ENCODE results near the gene TAF15. TPM values are rescaled to one million over a fixed set of nuclear protein-coding genes. Genes with fewer than 3 reads are reported as not detected.

Gene TAF15
- total and polyA plus RNA-seq, 10 of the 15 experiments (the other 5 are each of a cell fraction or from before 2014, with no cell fraction given): 9.5 to 259 (median 40.4) TPM

DNA sequence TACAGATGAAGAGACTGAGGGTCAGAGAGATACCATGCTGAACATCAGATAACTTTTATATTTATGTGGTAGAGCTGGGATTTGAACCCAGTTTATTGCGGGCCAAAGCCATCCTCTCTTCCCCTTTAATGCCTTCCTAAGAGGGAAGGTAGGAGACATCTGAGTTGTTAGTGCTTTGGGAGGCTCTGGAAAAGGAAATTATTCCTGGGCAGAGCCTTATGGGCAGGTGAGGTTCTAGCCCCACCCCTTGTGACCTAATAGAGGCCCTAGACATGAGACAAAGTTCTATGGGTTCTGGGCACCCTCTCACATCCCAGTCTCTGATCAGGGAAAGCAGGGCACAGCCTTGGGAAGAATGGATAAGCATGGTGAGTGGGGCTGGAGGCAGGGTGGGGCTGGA is 48.7 kb upstream of the TAF15 start, which contains the start of gene C17orf50:
Gene C17orf50 (plus strand): TSS at position 301 of the 400 bp plus-strand sequence. CDS start 55 bp downstream, at position 356.
- TF ChIP-seq SP1 (IDR thresholded peaks at IDR 0.05; ENCODE audit: low read depth, low read length) (no peak), SIX5 (IDR thresholded peaks at IDR 0.05; ENCODE audit: low read depth, low read length, severe bottlenecking) (no peak), HDGF (IDR thresholded peaks at IDR 0.05) (no peak), KAT2A (conservative IDR thresholded peaks at IDR 0.05; ENCODE audit: control insufficient read depth, low read depth, low read length) (no peak), ZSCAN29 (IDR thresholded peaks at IDR 0.05) (no peak), SMARCA5 (IDR thresholded peaks at IDR 0.05) (no peak), ZNF274 (IDR thresholded peaks at IDR 0.05; ENCODE audit: insufficient read depth, insufficient read length) (no peak), ZNF24 (IDR thresholded peaks at IDR 0.05) (no peak), MXI1 (IDR thresholded peaks at IDR 0.05; ENCODE audit: low read depth, low read length) (no peak), DPF2 (IDR thresholded peaks at IDR 0.05) (no peak), RBBP5 (conservative IDR thresholded peaks at IDR 0.05) (no peak), YBX1 (IDR thresholded peaks at IDR 0.05) (no peak), RAD51 (IDR thresholded peaks at IDR 0.05) (no peak), NR2C2 (IDR thresholded peaks at IDR 0.05; ENCODE audit: borderline replicate concordance, control insufficient read depth, insufficient read length, low read depth) (no peak), NR2C1 (IDR thresholded peaks at IDR 0.05) (no peak), JUND (IDR thresholded peaks at IDR 0.05; ENCODE audit: low read depth, low read length) (no peak)
- TF ChIP-seq, protein P1, sequence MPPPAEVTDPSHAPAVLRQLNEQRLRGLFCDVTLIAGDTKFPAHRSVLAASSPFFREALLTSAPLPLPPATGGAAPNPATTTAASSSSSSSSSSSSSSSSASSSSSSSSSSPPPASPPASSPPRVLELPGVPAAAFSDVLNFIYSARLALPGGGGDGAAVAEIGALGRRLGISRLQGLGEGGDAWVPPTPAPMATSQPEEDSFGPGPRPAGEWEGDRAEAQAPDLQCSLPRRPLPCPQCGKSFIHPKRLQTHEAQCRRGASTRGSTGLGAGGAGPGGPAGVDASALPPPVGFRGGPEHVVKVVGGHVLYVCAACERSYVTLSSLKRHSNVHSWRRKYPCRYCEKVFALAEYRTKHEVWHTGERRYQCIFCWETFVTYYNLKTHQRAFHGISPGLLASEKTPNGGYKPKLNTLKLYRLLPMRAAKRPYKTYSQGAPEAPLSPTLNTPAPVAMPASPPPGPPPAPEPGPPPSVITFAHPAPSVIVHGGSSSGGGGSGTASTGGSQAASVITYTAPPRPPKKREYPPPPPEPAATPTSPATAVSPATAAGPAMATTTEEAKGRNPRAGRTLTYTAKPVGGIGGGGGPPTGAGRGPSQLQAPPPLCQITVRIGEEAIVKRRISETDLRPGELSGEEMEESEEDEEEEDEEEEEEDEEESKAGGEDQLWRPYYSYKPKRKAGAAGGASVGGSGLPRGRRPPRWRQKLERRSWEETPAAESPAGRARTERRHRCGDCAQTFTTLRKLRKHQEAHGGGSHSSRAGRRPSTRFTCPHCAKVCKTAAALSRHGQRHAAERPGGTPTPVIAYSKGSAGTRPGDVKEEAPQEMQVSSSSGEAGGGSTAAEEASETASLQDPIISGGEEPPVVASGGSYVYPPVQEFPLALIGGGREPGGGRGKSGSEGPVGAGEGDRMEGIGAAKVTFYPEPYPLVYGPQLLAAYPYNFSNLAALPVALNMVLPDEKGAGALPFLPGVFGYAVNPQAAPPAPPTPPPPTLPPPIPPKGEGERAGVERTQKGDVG (CRISPR knock-in tag; IDR thresholded peaks at IDR 0.05): no peak
- TF ChIP-seq, protein P2, sequence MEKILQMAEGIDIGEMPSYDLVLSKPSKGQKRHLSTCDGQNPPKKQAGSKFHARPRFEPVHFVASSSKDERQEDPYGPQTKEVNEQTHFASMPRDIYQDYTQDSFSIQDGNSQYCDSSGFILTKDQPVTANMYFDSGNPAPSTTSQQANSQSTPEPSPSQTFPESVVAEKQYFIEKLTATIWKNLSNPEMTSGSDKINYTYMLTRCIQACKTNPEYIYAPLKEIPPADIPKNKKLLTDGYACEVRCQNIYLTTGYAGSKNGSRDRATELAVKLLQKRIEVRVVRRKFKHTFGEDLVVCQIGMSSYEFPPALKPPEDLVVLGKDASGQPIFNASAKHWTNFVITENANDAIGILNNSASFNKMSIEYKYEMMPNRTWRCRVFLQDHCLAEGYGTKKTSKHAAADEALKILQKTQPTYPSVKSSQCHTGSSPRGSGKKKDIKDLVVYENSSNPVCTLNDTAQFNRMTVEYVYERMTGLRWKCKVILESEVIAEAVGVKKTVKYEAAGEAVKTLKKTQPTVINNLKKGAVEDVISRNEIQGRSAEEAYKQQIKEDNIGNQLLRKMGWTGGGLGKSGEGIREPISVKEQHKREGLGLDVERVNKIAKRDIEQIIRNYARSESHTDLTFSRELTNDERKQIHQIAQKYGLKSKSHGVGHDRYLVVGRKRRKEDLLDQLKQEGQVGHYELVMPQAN (conservative IDR thresholded peaks at IDR 0.05): no peak
- TF ChIP-seq, protein P3, sequence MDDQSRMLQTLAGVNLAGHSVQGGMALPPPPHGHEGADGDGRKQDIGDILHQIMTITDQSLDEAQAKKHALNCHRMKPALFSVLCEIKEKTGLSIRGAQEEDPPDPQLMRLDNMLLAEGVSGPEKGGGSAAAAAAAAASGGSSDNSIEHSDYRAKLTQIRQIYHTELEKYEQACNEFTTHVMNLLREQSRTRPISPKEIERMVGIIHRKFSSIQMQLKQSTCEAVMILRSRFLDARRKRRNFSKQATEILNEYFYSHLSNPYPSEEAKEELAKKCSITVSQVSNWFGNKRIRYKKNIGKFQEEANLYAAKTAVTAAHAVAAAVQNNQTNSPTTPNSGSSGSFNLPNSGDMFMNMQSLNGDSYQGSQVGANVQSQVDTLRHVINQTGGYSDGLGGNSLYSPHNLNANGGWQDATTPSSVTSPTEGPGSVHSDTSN (IDR thresholded peaks at IDR 0.05; ENCODE audit: insufficient replicate concordance, low read depth, low read length): no peak
- TF ChIP-seq, protein P4, sequence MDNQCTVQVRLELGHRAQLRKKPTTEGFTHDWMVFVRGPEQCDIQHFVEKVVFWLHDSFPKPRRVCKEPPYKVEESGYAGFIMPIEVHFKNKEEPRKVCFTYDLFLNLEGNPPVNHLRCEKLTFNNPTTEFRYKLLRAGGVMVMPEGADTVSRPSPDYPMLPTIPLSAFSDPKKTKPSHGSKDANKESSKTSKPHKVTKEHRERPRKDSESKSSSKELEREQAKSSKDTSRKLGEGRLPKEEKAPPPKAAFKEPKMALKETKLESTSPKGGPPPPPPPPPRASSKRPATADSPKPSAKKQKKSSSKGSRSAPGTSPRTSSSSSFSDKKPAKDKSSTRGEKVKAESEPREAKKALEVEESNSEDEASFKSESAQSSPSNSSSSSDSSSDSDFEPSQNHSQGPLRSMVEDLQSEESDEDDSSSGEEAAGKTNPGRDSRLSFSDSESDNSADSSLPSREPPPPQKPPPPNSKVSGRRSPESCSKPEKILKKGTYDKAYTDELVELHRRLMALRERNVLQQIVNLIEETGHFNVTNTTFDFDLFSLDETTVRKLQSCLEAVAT (IDR thresholded peaks at IDR 0.05): no peak

More for the DNA sequence above, 48.7 kb upstream of the TAF15 start, which contains the start of gene C17orf50:
- POLR2A ChIA-PET: no interaction called here
- ATAC-seq (no peak), DNase-seq (ENCODE audit: low read depth, low spot score) (no peak), FAIRE-seq (no peak)
- Histone ChIP-seq H4K20me1 (ENCODE audit: control insufficient read depth, insufficient read depth) (no peaks in the 10 kb centered on the region), H3K27ac (ENCODE audit: control insufficient read depth, insufficient read depth) (no peak within 1 kb of the TSS), H3K36me3 (ENCODE audit: control insufficient read depth in 2 of 2, insufficient read depth in 2 of 2, low read length in 1 of 2) (no peaks in the 10 kb centered on the region), H3K27me3 (replicated peaks in 1 of 2; ENCODE audit: control insufficient read depth in 2 of 2, insufficient read depth in 2 of 2, low read length in 1 of 2) (no peaks in the 10 kb centered on the region; a peak in 3 of 4 replicates), H3K9ac (ENCODE audit: control insufficient read depth, insufficient read depth, low read length) (no peak within 1 kb of the TSS), H3K79me2 (ENCODE audit: control insufficient read depth, insufficient read depth, low read length) (no peaks in the 10 kb centered on the region), H3K4me3 (no peak within 1 kb of the TSS), H3K9me3 (replicated peaks; ENCODE audit: control insufficient read depth, insufficient read depth, low read length) (no peaks in the 10 kb centered on the region), H3K4me1 (ENCODE audit: control insufficient read depth, insufficient read depth, low read length) (peaks cover 5% of the 10 kb centered on the region), H2AFZ (ENCODE audit: control insufficient read depth, low read depth, low read length) (no peak within 1 kb of the TSS), H3K4me2 (ENCODE audit: control insufficient read depth, insufficient read depth) (no peak within 1 kb of the TSS)
- 32% methylated on average over 1 of the region's 1 CpG for WGBS (ENCODE audit: insufficient coverage, insufficient replicate concordance, low lambda C conversion rate, missing lambda C conversion rate)
- RAD21 ChIA-PET (ENCODE audit: unreplicated experiment): interaction anchor here (0.6 to 0.9 kb wide), 2 partner anchors 26 to 45 kb away, joined by 3 to 4 read pairs; no protein-coding TSS in a partner anchor
- no TSS peak for BruUV-seq (replicated peaks)
- SMC1A ChIA-PET (ENCODE audit: uncharacterized antibody, unreplicated experiment): interaction anchor here (1.9 kb wide), 1 partner anchor 51 kb away, joined by 6 read pairs; no protein-coding TSS in a partner anchor
- intact Hi-C loops (cut with micrococcal nuclease; ENCODE audit: unreplicated experiment) (no loop called here), in situ Hi-C loops (cut with MboI) (no loop called here)
- CTCF ChIA-PET: interaction anchor here (0.6 to 8.3 kb wide), 4 partner anchors 12 to 389 kb away, joined by 3 to 220 read pairs (median 3); partner anchors contain the start of genes MMP28 and TAF15

Data from GM12878 (cell line).